Esophagus muscularis mucosa (tissue), 4 donors: ENCODE data around the gene CXCR4.

ENCODE experiments used
- CTCF ChIP-seq, 3 experiments: fragments of 200-600 bp in 2 of 3; fragments of 450-650 bp in 1 of 3; sonication (generic) in 2 of 3; IDR thresholded peaks; one replicate each; pipeline ENCODE4 v1.5.1; 2017 to 2019; ENCODE audit warnings: antibody characterized with exemption in 3 of 3, mild to moderate bottlenecking in 2 of 3, moderate library complexity in 1 of 3
- EP300 ChIP-seq: sonication (generic); formaldehyde crosslinking; IDR thresholded peaks from one replicate; pipeline ENCODE4 v1.6.1; 2017; ENCODE audit warnings: antibody characterized with exemption
- POLR2A ChIP-seq: fragments of 450-650 bp; IDR thresholded peaks from one replicate; pipeline ENCODE4 v1.6.1; 2017; ENCODE audit warnings: antibody characterized with exemption, moderate library complexity, mild to moderate bottlenecking, low read depth
- POLR2AphosphoS5 ChIP-seq, 2 donors: sonication (generic); formaldehyde crosslinking; IDR thresholded peaks; one replicate each; pipeline ENCODE4 v1.6.1; 2017; ENCODE audit warnings: antibody characterized with exemption in 2 of 2

GRCh38 chr2:136156411-136156810, 38.5 kb upstream of the CXCR4 start:
- TF ChIP-seq POLR2AphosphoS5 (IDR thresholded peaks at IDR 0.05) (no peak), CTCF (IDR thresholded peaks at IDR 0.05) (no peak), POLR2A (no peak), EP300 (no peak)
